HG03039 (cell line): ENCODE measurements around the gene DLL1.

Experiments
- ATAC-seq: cut with Tn5 transposase; IDR thresholded peaks from one replicate; pipeline ENCODE4 v1.9.1; 2021; ENCODE audit warnings: mild to moderate bottlenecking, moderate library complexity; ENCODE audit not compliant: unreplicated experiment

The DLL1 gene

DNA sequence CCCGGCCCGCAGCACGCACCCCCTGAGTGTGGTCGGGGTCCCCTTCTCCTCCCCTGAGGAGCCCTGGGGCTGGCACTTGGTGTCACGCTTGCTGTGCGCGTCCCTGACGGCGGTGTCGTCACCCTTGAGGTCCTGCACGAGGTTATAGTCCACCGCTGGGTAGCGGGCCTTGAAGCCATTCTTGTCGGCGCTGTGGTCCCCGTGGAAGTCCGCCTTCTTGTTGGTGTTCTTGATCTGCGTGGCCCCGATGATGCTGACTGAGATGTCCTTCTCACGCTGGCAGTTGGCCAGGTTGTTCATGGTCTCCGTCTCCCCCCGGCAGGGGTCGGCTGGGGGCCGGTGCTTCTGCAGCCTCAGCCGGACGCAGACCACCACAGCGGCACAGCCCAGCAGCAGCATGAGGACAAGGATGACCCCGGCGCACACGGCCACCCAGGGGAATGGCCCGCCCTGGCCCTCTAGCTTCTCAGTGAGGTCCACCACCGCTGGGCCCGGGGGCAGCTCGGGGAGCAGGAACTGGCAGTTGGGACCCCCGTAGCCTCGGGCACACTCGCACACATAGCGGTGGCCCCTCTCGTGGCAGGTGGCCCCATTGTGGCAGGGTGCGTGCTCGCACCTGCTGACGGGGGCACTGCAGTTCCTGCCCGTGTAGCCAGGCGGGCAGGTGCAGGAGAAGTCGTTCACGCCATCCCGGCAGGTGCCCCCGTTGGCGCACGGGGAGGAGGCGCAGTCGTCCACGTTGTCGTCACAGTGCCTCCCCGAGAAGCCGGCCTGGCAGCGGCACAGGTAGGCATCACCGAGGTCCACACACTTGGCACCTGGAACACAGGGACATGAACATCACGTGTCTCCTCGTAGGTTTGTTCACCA, 7.4 kb downstream of the DLL1 start:
- no peak for ATAC-seq

DNA sequence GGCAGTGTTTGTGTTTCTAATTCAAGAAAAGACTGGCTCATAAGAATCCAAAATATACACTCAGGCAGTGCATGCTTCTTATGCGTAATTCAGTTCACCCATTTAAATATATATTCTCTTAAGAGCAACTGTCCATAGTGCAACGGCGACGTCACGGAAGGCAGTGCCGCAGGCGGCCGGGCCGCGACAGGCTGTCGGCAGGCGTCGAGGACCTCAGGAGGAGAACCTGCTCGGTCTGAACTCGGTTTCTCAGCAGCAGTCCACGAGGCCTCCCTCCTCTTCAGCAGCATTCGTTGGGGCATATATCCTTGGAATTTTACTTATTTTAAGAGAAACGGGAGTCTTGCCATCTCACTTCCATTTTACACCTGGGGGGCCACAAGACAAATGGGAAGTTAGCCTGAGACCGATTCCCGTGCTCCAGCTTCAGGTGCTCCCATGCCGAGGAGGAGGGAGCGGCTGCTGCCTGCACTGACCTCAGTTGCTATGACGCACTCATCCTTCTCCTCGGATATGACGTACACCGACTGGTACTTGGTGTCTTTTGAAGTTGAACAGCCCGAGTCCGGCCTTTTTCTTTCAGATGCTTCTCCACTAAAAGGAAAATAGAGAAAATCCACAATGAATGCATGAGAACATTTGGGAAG, 8.2 kb downstream of the DLL1 start:
- ATAC-seq: no peak

DNA sequence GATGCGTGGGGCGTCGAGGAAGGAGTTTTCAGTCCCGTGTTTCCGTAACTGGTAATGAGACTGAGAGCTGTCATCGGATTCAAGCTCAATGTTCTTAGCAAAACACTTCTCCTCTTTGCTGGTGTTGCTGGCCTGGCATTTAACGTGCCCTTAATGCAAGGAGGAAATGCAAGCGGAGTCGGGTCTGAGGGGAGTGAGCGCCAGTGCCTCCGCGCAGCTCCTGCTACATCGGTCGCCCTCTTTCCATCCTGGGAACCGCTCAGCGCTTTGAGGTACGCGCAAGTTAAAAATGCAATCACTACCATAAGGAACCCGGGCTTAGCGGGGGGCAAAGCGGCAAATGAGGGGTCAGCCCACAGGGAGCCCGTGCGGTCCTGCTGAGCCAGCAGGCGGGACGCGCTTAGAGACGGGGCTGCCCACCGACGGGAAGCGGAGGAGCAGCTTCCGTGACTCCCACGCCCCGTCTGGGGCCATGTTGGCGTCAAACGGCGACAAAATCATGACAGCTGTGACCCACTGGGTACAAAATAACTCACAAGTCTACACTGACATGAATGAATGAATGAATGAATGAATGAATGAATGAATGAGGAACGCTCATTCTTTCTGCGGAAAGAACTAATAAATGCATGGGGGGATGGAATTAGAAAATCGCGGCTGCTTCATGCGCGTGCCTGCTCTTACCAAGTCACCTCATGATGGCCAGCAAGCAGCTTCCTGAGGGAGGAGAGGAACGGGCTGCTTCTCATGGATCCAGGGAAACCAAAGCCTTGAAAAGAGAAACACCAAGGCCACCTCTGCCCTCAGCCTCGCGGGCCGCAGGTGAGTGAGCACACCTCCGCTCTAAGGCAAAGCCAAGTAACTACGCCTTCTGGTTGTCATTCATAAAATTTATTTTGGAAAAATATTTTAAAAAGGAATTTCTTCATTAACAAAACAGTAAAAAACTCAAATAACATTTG, 9.3 kb downstream of the DLL1 start:
- ATAC-seq: no peak

DNA sequence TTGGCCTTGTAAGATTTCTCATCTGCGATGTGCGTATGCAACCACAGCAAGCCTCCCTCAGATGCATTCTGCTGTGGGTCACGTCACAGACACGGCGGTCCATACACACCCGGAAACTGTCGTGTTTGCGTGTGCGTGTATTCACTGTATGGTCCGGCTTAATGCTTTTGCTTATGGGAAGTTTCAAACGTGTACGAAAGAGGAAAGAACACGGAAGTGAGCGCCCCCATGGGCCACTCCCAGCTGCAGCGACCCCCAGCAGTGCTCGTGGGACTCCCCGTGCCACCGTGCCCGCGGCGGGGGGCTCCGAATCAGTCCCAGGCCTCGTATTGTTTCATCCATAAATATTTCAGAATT, 10.2 kb downstream of the DLL1 start:
- no peak for ATAC-seq

DNA sequence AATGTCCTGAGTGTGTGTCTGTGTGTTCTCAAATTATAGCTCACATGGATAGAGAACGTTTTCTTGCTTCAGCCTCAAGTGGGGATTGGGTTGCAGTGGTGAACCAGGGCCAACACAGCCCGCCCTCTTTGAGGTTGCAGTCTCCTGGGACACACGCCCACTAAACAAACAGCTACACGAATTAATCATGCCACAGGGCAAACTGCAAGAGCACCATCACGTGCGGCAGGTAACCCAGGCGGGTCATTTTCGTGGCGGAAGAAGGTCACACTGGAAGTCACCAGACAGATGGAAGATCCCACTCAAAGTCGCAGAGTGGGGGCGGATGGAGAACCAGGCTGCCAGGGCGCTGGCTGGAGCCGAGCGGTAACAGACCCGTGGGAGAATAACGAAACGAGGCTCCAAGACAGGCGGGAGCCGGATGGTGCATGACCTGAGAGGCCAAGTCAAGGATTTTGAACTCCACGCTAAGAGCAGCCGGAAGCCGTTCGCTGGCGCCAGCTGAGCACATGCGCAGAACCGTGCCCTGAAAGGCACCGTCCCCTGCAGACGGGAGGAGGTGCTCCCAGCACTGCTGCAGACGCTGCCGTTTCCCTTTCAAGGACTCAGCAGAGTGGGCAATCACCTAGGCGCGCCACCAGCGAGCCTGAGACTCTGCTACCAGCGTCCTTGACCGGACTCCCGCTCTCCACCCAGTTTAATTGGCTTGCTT, 10.7 kb downstream of the DLL1 start:
- no peak for ATAC-seq

DNA sequence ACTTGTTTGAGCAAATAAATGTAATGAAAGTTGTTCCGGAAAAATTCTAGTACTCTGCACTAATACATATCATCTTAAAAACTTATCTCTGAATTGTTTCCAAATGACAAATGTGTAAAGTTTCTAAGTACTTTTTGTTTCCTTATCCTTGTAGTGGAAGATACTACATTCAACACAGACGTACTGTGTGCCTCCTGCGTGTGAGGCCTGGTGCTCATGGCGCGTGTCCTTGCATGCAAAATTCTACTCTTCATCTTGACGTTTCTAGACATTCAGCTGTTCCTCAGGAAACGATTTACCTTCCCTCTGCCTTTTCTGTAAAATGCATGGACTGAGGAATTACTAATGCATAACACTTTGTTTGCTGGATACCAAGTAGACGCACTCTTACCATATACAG, 11.5 kb downstream of the DLL1 start:
- ATAC-seq: no peak

DNA sequence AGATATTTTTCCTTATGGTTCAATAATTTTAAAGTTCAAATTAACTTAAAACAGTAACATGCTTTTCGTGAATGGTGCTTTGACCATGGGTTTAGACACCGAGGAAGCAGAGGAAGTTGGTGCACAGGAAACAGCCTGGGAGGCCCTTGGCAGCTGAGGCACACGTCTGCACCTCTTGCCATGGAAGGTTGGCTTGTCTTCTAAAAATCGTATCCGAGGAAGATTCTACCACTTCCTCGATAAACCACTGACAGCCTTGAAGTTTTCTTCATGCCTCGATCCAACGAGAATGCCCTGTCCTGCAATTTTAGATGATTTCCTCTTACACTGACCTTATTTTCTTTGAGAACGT, 12.2 kb downstream of the DLL1 start:
- no peak for ATAC-seq

DNA sequence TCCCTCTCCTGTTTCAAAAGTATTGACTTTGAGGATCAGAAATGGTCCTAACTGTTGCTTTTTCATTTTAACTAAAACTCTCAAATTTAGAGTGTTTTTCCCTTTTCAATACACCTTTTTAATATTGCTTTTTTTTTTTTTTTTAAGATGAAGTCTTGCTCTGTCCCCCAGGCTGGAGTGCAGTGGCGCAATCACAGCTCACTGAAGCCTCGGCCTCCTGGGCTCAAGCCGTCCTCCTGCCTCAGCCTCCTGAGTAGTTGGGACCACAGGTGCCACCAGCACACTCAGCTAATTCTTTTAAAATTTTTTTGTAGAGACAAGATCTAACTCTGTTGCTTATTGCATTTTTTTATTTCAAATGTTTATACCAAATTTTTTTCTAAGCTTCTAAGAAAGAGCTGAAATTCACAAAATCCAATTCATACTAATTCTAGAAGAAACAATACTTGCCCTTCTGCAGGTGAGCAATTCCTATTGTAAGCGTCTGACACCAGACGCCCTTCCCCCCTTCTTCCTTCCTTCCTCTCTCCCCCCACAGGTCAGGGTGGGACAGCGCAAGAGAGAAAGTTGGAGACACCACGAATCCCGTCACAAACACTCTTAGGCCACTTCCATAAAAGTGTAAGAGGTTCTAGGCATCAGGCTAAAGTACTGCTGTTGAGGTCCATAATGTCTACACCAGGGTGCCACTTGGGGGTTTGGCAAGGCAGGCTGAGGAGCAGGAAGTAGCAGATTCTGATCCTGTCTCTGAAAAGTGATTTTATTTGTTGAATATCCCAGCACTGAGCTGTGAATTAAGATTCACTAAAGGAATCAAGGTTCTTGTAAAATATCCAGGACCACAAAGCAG, 12.8 kb downstream of the DLL1 start:
- no peak for ATAC-seq

DNA sequence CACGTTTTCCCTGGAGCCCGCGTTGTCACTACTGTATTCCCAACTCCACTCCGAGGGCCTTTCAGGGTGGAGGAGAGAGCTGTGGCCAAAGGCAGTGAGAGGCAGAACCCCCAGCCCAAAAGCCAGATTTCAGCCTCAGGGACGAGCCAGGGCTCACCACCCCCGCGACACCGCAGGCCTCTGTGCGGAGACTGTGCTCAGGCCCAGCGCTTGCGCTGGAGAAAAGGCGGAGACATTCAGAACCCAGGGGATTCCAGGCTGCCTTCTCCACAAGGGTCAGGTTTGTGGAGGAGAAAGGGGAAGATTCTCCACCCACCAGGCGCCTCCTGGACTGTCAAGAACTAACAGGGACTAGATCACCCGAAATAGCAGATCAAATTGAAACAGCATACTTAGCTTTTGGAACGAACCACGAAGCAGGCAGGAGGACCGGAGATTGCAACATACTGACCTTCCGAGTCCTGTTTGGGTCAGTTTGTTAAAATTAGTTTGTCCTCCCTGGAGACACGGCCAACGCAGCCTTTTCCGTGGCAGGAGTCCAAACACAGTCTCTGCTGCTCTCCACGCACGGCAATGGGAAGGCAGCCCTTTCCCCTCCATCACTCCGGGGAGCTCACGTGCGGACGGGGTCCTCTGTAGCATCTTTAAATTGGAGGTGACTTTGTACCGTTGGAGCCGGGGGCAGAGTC, 14.4 kb downstream of the DLL1 start:
- ATAC-seq: no peak

DNA sequence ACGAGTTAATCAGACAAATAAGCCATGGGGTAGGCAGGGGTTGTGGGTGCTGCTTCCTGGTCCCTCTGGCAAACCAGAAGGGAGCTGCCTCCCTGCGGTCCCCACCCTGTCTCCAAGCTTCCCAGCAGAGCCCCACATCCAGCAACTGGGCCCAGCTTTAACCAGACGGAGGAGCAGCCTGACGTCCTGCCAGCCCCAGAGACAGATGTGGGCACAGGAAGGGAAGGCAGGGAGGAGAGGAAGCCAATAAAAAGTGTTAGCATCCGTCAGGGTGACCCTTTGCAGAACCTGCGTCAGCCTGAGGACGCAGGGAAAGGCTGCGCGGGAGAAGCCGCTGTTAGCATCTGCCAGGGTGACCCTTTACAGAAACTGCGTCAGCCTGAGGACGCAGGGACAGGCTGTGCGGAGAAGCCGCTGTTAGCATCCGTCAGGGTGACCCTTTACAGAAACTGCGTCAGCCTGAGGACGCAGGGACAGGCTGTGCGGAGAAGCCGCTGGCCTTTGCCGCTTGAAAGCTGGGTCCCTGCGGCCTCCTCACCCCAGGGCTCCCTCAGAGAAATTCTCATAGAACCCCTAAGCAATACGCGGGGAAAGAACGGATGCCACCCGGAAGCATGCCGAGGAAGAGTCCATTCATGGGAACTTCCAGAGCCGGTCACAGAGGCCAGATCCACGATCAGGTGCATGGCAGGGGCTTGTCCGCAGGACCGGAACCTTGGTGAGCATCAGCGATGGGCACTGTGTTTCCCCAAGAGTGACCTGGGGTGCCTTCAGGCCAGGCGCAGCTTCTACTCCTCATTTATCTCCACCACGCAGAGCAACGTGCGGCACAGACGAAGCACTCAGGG, 15.9 kb downstream of the DLL1 start:
- no peak for ATAC-seq

DNA sequence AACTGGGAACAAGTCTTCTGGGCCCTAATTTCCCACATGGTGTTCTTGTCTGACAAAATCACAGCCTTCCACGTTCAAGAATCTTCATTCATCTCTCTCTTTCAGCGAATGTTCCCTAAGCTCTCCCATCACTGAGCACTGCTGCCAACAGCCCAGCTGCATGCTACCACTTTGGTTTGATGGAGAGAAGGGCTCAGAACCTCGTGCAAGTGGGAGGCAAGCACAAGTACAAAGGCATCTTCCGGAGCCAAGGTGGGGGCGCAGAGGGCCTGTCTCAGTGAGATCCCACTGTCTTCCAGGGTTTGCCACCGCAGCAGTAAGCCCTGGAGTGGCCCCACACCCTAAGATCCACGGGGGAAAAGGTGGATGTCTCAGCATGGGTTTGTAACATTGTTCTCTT, 17.2 kb downstream of the DLL1 start:
- no peak for ATAC-seq

DNA sequence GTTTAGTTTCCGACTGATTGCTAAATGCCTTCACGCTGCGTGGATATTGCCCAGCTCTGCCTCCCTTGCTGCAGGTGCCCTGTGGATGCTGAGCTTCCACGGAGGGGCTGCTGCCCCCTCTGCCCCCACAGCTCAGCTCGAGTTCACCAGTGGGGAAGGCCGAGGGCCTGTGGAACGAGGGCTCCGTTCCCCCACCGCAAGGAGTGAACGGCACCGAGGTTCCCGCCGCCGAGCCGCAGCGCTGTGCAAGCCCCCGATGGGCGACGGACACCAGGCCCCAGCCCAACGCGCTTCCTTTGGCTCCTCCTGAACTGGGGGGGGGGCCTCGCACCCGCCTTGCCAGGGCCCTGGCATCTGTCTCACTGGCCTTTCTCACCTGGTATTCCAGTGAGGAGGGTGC, 17.7 kb downstream of the DLL1 start:
- ATAC-seq: no peak

DNA sequence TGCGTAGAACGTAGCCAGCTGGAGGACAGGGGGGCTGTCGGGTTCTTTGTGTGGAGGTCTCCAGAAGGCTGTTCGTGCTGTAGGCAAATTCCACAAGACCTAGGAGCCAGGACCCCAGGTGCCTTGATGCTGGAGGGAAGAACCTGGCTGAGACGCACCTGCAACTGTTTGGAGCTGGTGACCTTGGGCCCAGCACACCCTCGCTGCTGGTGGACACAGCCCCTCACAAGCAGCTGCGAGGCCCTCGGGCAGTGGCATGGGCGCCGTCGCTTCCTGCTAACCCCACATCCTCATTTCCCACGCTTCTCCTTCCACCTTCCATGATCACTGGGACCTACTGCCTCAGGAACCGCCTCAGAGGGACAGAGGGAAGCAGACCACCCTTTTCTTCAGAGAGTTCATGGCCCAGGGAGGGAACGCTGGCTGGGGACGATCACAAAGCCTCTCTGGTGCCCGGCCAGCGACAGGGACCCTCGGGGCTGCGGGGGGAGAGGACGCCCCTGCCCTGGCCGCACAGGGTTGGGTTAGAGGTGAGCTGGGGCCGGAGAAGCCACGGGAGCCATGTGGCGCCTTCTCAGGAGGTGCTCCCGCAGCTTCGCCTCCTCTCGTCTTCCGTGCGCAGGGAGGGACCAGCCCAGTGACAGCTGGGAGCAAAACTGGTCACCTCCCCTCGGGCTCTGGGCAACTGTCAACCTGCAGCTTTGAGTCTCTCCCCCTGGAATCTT, 18.4 kb downstream of the DLL1 start:
- ATAC-seq: no peak

DNA sequence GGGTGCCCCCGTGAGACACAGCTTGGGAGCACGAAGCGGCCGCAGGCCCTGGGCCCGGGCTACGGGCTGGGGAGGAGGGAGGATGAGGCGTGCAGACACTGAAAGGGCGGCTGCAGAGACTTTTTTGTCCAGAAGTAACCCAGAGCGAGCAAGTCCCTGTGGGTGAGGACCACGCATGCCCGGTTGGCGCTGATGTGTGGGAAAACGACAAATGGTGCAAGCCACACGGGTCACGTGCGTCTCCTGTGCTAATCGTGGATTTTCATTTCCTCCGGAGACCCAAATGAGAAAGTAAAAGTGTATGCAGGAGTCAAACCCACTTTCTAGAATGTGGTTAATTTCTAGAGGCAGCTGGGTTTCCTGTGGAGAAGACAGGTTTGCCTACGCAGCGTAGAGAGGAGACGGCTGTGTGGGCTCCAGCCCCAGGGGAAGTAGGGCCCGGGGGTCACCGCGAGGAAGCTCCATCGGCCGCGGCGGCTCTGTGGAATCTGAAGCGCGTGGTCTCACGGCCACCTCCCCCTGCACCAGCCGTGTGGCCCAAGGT, 19.0 kb downstream of the DLL1 start:
- ATAC-seq: peak; percentile 80

DNA sequence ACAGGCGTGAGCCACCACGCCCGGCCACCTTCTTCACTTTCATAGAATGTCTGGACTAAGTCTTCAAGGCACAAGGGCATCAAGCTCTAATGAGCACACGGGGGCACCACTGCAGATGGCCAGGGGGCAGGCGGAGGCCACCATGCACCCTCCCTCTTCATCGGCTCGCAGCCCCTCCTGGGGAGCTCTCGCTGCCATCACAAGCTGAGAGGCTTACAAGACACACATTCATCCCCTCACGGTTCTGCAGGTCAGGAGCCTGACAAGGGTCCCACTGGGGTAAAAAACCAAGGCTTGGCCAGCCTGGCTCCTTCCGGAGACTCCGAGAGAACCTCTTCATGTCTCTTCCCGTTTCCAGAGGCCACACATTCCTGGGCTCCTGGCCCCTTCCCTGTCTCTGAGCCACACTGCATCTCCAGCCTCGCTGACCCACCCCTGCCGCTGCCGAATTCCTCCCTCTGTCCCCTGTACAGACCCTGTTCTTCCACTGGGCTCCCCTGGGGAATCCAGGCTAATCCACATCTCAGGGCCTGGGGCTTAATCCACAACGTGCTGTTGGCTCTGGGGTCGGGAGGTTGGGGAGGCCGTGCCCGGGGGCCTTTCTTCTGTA, 19.8 kb downstream of the DLL1 start:
- ATAC-seq: no peak

DNA sequence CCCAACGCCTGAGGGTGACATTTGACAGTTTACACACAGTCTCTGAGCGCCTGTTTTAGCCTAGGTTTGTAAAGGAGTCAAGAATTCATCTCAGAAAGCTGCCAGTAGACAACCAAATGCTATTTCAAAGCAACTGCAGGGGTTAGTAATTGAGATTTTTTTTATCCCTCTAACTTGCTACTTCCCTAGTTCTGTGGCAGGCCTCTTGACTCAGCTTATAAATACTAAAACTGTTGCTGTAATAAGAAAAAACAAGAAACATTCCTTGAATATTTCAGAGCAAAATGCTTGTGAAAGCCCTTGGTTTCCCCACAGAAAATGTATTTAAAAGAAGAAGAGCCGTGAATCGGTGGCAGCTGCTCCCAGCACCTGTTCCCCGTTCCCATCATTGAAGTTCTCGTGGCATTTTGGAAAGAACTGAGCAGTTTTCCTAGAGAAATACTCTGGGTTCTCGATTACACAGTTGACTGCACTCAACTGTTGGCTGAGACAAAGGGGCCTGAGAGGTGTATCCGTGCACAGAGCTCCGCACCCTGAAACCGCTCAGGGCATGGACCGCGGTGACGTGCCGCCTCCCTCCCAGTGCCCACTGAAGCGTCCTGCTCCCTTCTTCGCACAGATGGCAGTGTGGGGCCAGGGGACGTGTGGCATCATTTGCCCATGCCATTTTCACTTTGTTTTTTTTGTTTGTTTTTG, 20.9 kb downstream of the DLL1 start:
- ATAC-seq: no peak
